Measurements from ENCODE around the gene CCDC127.
"Not testable (repeated sequence)": the region's sequence is repeated elsewhere in the genome, so short reads cannot be mapped to it uniquely, and the experiment has no call there.

The CCDC127 gene

GRCh38 chr5:233426-233825 is 15.5 kb upstream of the CCDC127 start:
- not testable (repeated sequence) for DNase-seq (ENCODE audit: low spot score)

- peak; percentile 17 for DNase-seq (ENCODE audit: low spot score)
Measured at GRCh38 chr5:231661-232060, 13.7 kb upstream of the CCDC127 start.

GRCh38 chr5:230711-231110 is 12.8 kb upstream of the CCDC127 start:
- DNase-seq (ENCODE audit: low spot score), result no peak

GRCh38 chr5:228886-229285 is 10.9 kb upstream of the CCDC127 start:
- DNase-seq (ENCODE audit: low spot score), result peak; percentile 54

- peak; percentile 80 for DNase-seq (ENCODE audit: low spot score)
Measured at GRCh38 chr5:227375-227774, 9.4 kb upstream of the CCDC127 start.

GRCh38 chr5:225334-225733 is 7.4 kb upstream of the CCDC127 start:
- DNase-seq (ENCODE audit: low spot score), result no peak

GRCh38 chr5:223791-224190 is 5.8 kb upstream of the CCDC127 start:
- DNase-seq (ENCODE audit: low spot score), result no peak

GRCh38 chr5:222951-223715 is 5.2 kb upstream of the CCDC127 start:
- not testable (repeated sequence) for DNase-seq (ENCODE audit: low spot score)

- no peak for DNase-seq (ENCODE audit: low spot score)
Measured at GRCh38 chr5:219991-220390, 2.0 kb upstream of the CCDC127 start.

GRCh38 chr5:219460-219863 is 1.5 kb upstream of the CCDC127 start:
- DNase-seq (ENCODE audit: low spot score), result peak; percentile 35

- DNase-seq (ENCODE audit: low spot score), result peak; percentile 30
Measured at GRCh38 chr5:218457-219291, 721 bp upstream of the CCDC127 start.

GRCh38 chr5:216076-216475 is 1.9 kb downstream of the CCDC127 start:
- DNase-seq (ENCODE audit: low spot score), result not testable (repeated sequence)

- DNase-seq (ENCODE audit: low spot score), result not testable (repeated sequence)
Measured at GRCh38 chr5:215256-215655, 2.7 kb downstream of the CCDC127 start.

- DNase-seq (ENCODE audit: low spot score), result no peak
Measured at GRCh38 chr5:213803-214395, 4.1 kb downstream of the CCDC127 start.

GRCh38 chr5:208449-209114 is 9.4 kb downstream of the CCDC127 start:
- no peak for DNase-seq (ENCODE audit: low spot score)

- no peak for DNase-seq (ENCODE audit: low spot score)
Measured at GRCh38 chr5:207599-207998, 10.4 kb downstream of the CCDC127 start.

- no peak for DNase-seq (ENCODE audit: low spot score)
Measured at GRCh38 chr5:206927-207536, 10.9 kb downstream of the CCDC127 start.

- no peak for DNase-seq (ENCODE audit: low spot score)
Measured at GRCh38 chr5:206406-206805, 11.5 kb downstream of the CCDC127 start.

- DNase-seq (ENCODE audit: low spot score), result no peak
Measured at GRCh38 chr5:204966-205670, 12.8 kb downstream of the CCDC127 start.

- no peak for DNase-seq (ENCODE audit: low spot score)
Measured at GRCh38 chr5:204462-204861, 13.5 kb downstream of the CCDC127 start.

GRCh38 chr5:204001-204400 is 14.0 kb downstream of the CCDC127 start:
- DNase-seq (ENCODE audit: low spot score), result no peak
